ENCODE results near the gene ZNF548.

Gene ZNF548

DNA sequence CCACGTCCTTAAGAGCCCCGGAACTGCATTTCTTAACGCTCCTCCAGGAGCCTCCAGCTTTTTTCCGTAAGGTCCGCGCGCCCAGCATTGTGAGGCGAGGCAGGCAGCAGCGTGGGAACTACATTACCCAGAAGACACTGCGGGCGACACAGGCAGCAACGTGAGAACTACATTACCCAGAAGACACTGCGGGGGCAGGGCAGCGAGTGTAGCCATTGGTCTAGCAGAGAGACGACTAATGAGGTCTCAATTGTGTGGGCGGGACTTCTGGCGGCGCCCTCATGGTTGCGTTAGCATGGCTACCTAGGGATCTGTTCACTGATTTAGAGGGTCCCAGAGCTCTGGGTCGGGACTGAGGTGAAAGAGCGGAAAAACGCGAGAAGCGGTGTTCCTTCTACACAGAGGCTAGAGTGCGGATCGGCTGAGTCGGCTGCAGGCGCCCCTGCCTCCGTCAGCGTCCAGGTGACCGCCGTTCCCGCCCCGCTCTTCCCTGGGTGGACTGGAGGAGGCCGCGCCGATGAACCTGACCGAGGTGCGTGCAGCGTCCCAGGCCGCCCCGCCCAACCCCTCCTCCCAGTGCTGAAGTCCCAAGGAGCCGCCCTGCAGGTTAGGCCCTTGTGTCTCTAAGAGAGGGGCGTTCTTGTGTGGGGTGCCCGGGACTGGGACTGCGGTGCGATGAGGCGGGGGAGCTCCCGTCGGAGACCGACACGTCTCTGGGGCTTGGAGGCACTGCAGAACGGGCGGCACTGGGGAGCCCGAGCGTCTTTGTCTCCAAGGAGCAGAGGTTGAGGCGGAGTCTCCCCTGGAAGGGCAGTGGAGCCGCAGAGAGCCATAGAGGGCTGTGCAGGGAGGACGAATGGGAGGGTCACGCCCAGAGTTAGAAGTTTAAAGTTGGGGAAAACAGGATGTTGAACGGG is 45.7 kb downstream of the ZNF548 start, which contains the start of gene ZNF749:
Gene ZNF749, plus strand, starts transcription at position 264 of the 917 bp plus-strand sequence. Its CDS starts 254 bp downstream, at position 518.
- H3K36me3 ChIP-seq, result peaks cover 9% of the 10 kb centered on the region
- H3K9me3 ChIP-seq, result no peaks in the 10 kb centered on the region
- peak within 1 kb of the TSS; percentile 91 for H3K4me3 ChIP-seq (ENCODE audit: low read depth, low read length)
- no peaks in the 10 kb centered on the region for H3K27me3 ChIP-seq
- peak; percentile 98 for DNase-seq
- TF ChIP-seq, protein P1, sequence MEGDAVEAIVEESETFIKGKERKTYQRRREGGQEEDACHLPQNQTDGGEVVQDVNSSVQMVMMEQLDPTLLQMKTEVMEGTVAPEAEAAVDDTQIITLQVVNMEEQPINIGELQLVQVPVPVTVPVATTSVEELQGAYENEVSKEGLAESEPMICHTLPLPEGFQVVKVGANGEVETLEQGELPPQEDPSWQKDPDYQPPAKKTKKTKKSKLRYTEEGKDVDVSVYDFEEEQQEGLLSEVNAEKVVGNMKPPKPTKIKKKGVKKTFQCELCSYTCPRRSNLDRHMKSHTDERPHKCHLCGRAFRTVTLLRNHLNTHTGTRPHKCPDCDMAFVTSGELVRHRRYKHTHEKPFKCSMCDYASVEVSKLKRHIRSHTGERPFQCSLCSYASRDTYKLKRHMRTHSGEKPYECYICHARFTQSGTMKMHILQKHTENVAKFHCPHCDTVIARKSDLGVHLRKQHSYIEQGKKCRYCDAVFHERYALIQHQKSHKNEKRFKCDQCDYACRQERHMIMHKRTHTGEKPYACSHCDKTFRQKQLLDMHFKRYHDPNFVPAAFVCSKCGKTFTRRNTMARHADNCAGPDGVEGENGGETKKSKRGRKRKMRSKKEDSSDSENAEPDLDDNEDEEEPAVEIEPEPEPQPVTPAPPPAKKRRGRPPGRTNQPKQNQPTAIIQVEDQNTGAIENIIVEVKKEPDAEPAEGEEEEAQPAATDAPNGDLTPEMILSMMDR (IDR thresholded peaks at IDR 0.05; ENCODE audit: low read depth, low read length), result no peak
- H3K4me1 ChIP-seq, result no peaks in the 10 kb centered on the region

DNA sequence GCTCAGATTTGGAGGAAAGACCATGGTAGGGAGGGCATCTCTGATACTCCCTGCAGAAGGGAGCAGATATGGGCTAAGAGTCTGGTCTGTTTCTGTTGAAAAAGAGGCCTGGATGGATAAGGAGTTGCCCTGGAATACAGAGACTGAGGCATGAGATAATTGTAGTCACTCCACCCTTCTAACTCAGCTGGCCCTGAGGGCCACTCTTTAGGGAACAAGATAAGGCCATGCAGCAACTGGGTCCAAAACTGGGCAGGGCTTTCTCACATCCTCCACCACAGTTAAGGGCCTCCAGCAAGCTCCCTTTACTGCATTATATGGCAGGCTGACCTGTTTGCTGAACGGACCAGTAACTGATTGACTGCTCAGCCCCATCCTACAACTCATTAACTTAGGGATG is 46.8 kb downstream of the ZNF548 start:
- TF ChIP-seq, protein P1 (IDR thresholded peaks at IDR 0.05; ENCODE audit: low read depth, low read length), result no peak
- DNase-seq, result no peak
- Histone ChIP-seq H3K4me1 (no peaks in the 10 kb centered on the region), H3K27me3 (no peaks in the 10 kb centered on the region), H3K9me3 (no peaks in the 10 kb centered on the region), H3K4me3 (ENCODE audit: low read depth, low read length) (peak overlapping the region; percentile 91), H3K36me3 (peaks cover 9% of the 10 kb centered on the region)

DNA sequence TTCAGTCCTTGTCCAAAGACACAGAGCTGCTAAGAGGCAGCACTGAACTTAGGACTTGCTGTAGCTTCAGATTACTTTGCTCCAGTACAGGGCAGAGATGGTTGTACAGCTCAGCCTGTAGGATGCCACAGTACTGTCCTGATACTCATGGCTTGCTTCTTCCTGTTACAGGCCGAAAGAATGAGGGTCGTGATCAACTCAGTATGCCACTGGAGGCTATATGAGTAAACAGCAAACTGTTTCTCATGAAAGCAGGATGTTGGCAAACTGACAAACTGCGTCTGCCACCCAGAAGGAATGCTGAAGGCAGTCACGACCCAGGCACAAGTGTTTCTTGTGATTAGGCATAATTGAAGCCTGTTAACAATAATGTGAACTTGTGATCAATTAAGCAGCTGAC is 48.3 kb downstream of the ZNF548 start:
- DNase-seq, result no peak
- Histone ChIP-seq H3K36me3 (peaks cover 22% of the 10 kb centered on the region), H3K4me3 (ENCODE audit: low read depth, low read length) (no peak overlapping the region), H3K4me1 (no peaks in the 10 kb centered on the region), H3K27me3 (no peaks in the 10 kb centered on the region), H3K9me3 (0 out of 2 replicates have a peak, but pooled peaks cover under 1% of the 10 kb centered on the region)
- TF ChIP-seq, protein P1 (IDR thresholded peaks at IDR 0.05; ENCODE audit: low read depth, low read length), result no peak

DNA sequence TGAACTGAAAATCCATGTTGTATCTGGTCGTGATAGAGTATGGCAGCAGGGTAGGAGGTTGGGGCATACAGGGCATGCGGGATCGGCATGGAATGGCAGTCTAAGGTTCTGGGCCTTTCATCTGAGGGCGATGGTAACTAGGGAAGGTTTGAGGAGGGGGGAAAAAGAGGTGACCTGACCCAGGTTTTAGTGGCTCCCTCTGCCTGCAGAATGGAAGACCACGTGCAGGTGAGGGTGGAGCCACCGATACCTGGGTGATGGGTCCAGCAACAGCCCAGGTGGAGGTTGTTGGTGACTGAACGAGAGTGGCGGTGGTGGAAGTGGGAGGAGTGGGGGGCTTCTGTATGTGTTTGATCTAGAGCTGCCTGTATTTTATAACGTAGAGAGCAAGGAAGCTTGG is 49.3 kb downstream of the ZNF548 start:
- H3K9me3 ChIP-seq, result peaks cover 4% of the 10 kb centered on the region
- H3K27me3 ChIP-seq, result no peaks in the 10 kb centered on the region
- no peak for DNase-seq
- TF ChIP-seq, protein P1 (IDR thresholded peaks at IDR 0.05; ENCODE audit: low read depth, low read length), result no peak
- no peaks in the 10 kb centered on the region for H3K4me1 ChIP-seq
- H3K36me3 ChIP-seq, result peaks cover 32% of the 10 kb centered on the region
- no peak overlapping the region for H3K4me3 ChIP-seq (ENCODE audit: low read depth, low read length)

DNA sequence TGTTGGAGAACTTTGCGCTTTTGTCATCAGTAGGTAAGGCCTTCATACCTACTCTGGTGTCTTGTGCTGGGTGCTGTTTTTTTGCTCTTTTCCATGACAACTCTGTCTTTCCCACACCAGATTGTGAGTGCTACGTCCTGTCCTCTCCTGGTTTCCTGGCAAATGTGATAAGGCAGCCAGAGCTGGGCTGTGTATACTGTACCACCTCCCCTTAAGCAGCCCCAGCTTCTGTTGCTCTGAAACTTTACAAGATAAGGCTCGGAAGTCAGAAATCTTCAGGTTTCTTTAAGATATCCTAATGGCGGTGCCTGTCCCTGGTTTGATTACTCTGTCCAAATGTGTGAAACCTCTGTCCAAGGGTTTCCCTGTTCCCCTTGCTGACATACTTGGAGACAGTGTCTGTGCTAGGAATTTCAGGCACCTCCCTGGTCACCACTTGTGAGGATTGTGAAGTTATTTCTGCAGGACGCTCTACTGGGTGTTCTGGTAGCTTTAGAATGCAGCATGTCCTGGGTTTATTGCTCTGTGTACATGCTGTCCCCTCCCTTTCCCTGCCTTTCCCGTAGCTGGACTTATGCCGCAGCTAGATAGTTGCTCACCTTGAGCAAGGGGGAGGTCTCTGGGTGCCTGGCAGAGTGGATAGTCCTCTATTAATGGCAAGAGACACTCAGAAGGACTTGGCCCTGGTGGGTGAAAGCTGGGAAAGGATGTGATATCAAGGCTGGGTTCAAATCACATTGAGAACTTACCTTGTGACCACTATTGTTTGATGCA is 52.5 kb downstream of the ZNF548 start:
- Histone ChIP-seq H3K27me3 (no peaks in the 10 kb centered on the region), H3K4me3 (ENCODE audit: low read depth, low read length) (no peak overlapping the region), H3K4me1 (no peaks in the 10 kb centered on the region), H3K36me3 (peaks cover 59% of the 10 kb centered on the region), H3K9me3 (peaks cover 4% of the 10 kb centered on the region)
- TF ChIP-seq, protein P1 (IDR thresholded peaks at IDR 0.05; ENCODE audit: low read depth, low read length), result no peak
- DNase-seq, result no peak

Measured in BE2C (cell line).